ENCODE data around the gene BCAP31. TPM values are rescaled to one million over a fixed set of nuclear protein-coding genes. Genes with fewer than 3 reads are reported as not detected.

BCAP31 gene
- total and polyA plus RNA-seq, 3 donors from 2014 or later = 149 to 222 (median 153) TPM

- Histone ChIP-seq H3K27ac (no peak overlapping the region), H3K36me3 (ENCODE audit: low read depth, missing control alignments) (no peaks in the 10 kb centered on the region), H3K4me1 (no peaks in the 10 kb centered on the region), H3K9me3 (no peaks in the 10 kb centered on the region), H3K4me3 (peak overlapping the region; percentile 40 to 54), H3K27me3 (no peaks in the 10 kb centered on the region)
- TF ChIP-seq POLR2A (IDR thresholded peaks at IDR 0.05) (no peak), CTCF (IDR thresholded peaks at IDR 0.05) (no peak)
- intact Hi-C loops (cut with DNase I; ENCODE audit: low total_unique reads) = no loop called here
- no CpG with 5 or more reads among the region's 57 CpGs for WGBS, 2 donors
- no peak for DNase-seq
Observed at GRCh38 chrX:153688506-153688905, 35.7 kb downstream of the BCAP31 start.

GRCh38 chrX:153688071-153688470, 36.1 kb downstream of the BCAP31 start:
- H3K4me1 ChIP-seq = no peaks in the 10 kb centered on the region
- no peaks in the 10 kb centered on the region for H3K9me3 ChIP-seq
- no peak overlapping the region for H3K4me3 ChIP-seq

GRCh38 chrX:153687121-153688039, 36.8 kb downstream of the BCAP31 start, which contains the start of gene SLC6A8:
Gene SLC6A8 (plus strand): TSS chrX:153687926. CDS start chrX:153688575, 649 bp downstream.
- H3K9me3 ChIP-seq = no peaks in the 10 kb centered on the region
- no peaks in the 10 kb centered on the region for H3K27me3 ChIP-seq
- intact Hi-C loops (cut with DNase I; ENCODE audit: low total_unique reads) = no loop called here
- 7% methylated on average over 19 of the region's 66 CpGs; no CpG with 5 or more reads in 1 of the 2 donors for WGBS, 2 donors
- peak within 1 kb of the TSS; percentile 56 to 68 for H3K27ac ChIP-seq
- DNase-seq = peak; percentile 73
- H3K4me3 ChIP-seq = peak within 1 kb of the TSS; percentile 40 to 54
- H3K36me3 ChIP-seq (ENCODE audit: low read depth, missing control alignments) = no peaks in the 10 kb centered on the region
- H3K4me1 ChIP-seq = no peaks in the 10 kb centered on the region
- TF ChIP-seq CTCF (IDR thresholded peaks at IDR 0.05) (no peak), POLR2A (IDR thresholded peaks at IDR 0.05) (no peak)

More at GRCh38 chrX:153688071-153688470, 36.1 kb downstream of the BCAP31 start:
- Histone ChIP-seq H3K27ac (no peak overlapping the region), H3K36me3 (ENCODE audit: low read depth, missing control alignments) (no peaks in the 10 kb centered on the region), H3K27me3 (no peaks in the 10 kb centered on the region)
- TF ChIP-seq CTCF (IDR thresholded peaks at IDR 0.05) (no peak), POLR2A (IDR thresholded peaks at IDR 0.05) (no peak)
- intact Hi-C loops (cut with DNase I; ENCODE audit: low total_unique reads) = no loop called here
- no CpG with 5 or more reads among the region's 69 CpGs for WGBS, 2 donors
- DNase-seq = no peak

- no peaks in the 10 kb centered on the region for H3K27me3 ChIP-seq
- 24 to 55% methylated on average over 7 of the region's 9 CpGs for WGBS, 2 donors
- peak; percentile 43 for DNase-seq
- TF ChIP-seq POLR2A (IDR thresholded peaks at IDR 0.05) (no peak), CTCF (IDR thresholded peaks at IDR 0.05) (no peak)
- H3K9me3 ChIP-seq = no peaks in the 10 kb centered on the region
- intact Hi-C loops (cut with DNase I; ENCODE audit: low total_unique reads) = no loop called here
- H3K36me3 ChIP-seq (ENCODE audit: low read depth, missing control alignments) = no peaks in the 10 kb centered on the region
- peak overlapping the region; percentile 56 to 68 for H3K27ac ChIP-seq
- no peaks in the 10 kb centered on the region for H3K4me1 ChIP-seq
- no peak overlapping the region for H3K4me3 ChIP-seq
Observed at GRCh38 chrX:153686711-153687110, 37.5 kb downstream of the BCAP31 start.
